Stimulated activated CD4-positive, alpha-beta T cell treated with anti-CD3 and anti-CD28 coated beads, TNF-alpha, amount 100 ng/mL, for 1 hour (primary cell): ENCODE results near the gene ARID5B.
A peak's percentile ranks its signal among the peaks of the same experiment; 100 is the strongest.

Experiments
- DNase-seq, 3 donors: peaks; one replicate each; pipeline ENCODE4 v3.0.0-alpha.2; 2020; ENCODE audit warnings: low read depth in 3 of 3, low spot score in 1 of 3

ARID5B gene

GRCh38 chr10:62047228-62047892 is 145.9 kb downstream of the ARID5B start:
- no peak for DNase-seq

DNA sequence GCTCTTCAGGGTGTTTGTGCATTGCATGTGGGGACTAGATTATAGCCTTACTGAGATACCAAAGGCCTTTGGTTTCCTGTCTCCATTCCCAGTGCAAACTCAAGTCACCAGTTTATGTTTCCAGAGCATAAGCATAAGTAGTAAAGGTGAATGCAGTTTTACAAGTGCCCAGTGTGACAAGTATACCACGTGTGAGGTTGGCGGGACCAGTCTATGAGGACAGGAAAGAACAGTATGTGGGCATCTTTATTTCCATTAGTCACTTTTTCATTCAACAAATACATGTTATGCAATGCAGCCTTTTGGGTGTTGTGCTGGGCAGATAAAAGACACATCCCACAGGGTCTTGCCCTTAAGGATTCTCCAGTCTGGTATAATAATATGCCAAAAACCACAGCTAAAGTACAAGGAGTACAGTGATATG is 146.5 kb downstream of the ARID5B start:
- DNase-seq = no peak

DNA sequence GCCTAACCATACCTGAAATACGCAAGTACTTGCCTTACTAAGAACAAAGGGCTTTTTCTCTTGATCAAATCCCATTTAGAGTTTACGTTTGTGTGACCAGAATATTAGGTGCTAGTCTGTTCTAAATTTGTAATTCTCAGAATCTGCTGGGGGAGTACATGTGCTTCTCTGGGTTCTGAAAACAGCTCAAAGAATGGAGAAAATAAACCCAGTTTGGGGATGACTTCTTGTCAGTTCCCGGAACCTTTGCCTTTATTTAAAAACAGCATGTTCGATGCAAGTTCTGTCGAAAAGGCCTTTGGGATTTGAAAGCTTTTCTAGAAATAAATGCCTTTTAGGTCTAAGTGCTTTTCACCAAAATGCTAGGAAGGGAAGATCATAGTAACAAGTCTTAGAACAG is 147.0 kb downstream of the ARID5B start:
- no peak for DNase-seq

DNA sequence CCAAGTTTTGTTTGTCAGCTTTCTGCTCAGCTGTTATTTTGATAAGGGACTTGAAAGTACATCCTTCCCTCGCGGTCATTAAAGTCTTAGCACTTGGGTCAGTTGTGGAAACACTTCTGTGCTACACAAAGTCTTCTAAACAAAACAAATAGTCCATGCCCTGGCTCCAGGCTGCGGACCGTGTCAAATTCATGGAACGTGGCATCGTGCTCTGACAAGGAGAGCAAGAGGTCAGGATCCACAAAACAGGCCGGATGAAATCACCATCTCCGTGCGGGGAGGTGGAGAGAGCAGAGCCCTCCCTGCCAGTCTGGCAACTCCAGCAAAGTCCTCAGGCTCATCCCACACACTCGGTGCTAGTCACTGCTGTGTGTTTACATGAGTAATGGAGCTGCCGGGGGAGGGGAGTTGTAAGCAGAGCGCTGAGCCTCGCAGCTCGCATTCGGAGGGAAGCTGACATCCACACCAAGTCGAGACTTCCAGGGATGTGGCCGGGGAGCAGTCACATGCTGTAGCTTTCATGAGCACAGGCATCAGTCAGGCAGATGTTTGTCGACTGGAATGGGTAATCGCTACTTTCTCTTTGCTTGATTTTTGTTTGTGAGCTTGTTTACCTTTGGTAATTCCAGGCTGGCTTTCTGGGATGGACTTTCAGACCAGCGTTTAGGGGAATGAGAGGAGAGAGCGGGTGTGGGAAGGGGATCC is 147.6 kb downstream of the ARID5B start:
- peak; percentile 16 to 55 (median 33) for DNase-seq

DNA sequence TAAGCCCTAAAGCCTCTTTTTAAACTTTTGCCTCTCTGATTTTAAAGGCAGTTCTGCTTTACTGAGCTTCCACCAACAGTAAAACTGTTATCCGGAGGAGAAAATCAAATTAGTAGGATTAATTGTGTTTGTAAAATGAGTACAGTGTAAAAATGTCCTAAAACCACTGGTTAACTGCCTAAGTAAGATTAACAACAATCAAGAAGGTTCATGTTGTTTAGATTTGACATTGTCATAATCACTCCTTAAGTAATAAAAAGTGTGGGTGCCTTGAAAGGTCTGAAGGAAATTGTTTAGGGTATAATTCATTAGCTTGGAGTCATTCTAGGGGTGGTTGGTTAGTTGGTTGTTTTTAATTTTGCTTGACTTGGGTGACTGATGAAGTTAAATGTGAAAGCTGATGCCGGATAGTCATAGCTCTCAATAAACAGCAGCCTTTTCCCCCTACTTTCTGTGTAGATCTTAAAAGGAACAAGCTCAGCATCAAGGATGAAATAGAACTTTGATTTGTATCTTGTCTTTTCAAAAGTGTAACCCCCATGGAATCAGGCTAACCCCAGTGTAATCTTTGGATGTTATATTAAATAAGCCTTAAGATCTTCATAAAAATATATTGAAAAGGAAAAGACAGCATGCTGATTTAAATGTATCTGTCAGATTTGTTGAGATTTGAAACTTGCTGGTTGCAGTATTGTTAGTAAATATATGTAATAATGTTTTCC is 148.3 kb downstream of the ARID5B start:
- no peak for DNase-seq

DNA sequence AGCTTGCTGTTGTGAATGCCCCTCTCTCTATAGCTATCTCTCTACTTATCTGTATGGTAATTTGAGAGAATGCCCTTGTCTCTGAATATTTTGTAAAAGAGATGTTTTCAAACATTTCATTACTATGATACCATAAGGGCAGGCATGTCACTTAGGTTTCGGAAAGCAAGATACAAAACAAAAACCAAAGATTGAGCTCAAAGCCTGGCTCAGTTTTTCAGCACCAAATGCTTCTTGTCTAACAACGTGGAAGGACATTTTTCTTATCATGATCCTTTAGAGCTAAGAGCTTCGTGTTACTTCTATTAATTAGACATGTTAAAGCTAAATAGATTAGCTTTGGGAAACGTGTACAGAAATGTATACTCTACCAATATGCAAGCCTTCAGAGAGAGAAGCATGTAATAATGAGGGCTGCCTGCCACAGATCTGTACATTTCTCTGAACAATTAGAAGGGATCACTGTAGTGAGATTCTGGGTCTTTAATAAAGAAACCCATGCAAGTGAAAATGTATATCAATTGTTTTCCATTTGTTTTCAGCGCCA is 148.9 kb downstream of the ARID5B start:
- no peak for DNase-seq

DNA sequence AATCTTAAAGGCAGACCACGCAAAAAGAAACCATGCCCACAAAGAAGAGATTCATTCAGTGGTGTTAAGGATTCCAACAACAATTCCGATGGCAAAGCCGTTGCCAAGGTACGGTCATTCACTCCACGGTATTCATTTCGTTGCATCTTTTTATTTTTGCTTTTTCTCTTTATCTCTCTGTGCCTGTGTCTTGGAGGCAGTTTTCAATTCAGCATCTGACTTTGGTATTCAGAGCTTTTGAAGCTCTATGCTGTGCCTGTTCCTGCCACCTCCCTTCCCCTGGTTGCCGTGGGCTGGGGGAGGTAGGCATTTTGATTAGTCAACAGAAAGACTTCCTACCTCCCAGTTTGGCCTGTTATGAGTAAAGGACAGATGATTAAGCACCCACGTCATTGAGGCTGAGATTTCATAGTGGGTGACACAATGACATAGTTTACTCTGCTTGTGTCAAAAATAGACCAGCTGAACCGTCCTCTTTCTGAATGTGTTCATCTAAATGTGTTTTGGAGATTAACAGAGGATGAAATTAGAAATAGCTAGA is 149.5 kb downstream of the ARID5B start:
- DNase-seq = peak; percentile 37 to 48 (median 41)

DNA sequence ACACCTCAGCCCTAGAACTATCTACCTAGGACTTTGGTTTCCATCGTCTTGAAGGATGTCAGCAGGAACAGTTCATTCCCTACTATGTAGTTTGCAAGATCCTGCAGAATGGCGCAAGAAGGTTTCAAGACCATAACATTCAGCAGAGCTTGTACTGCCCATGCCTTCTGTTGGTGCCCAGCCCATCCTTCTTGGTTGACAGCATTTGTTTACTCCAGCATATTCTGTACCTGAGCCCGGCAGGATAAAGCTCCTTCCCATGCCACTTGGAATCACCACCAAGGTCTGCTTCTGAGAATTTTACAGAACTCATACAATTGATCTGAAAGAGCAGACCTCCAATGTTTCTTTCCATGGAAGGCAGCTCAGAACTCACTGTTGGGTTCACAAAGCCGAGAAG is 150.8 kb downstream of the ARID5B start:
- DNase-seq = no peak

- no peak for DNase-seq
Observed at GRCh38 chr10:62053860-62054259, 152.4 kb downstream of the ARID5B start.

- DNase-seq = no peak
Observed at GRCh38 chr10:62054408-62054807, 152.9 kb downstream of the ARID5B start.

DNA sequence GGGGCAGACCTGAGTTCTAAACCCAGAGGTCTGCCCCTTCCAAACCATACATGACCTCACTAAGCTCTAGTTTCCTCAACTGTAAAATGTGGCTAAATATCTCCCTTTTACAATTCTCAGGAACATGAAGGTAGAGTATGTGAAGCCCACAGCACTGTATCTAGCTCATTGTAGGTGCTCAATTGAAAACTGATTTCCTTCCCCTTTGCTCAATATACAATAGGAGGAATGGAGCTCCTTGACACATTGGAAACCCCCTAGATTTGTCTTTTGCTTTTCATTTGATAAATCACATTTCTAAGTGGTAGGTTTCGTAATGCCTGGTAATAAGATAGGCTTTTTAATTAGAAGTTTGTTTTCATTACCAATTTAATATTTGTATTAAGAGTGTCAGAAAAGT is 153.3 kb downstream of the ARID5B start:
- DNase-seq = no peak

DNA sequence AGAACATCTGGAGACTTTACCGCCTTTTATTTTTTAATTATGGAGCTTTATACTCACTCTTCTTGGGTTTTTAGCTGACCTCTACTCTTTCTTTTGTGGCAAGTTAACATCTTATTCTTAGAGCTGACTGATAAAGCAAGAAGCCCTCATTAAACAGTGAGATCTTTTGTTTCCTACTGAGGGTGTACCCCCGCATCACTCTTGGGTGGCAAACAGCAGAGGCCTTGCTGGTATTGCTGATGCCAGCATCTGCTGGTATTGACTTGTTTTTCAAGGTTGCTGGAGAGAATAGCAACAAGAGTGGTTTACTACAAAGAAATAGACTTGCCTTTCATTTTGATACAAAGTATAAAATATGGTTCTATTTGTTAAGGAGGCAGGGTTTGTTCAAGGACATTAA is 154.7 kb downstream of the ARID5B start:
- DNase-seq = no peak

- no peak for DNase-seq
Observed at GRCh38 chr10:62056698-62057097, 155.2 kb downstream of the ARID5B start.

GRCh38 chr10:62057359-62057758 is 155.9 kb downstream of the ARID5B start:
- no peak for DNase-seq

- no peak for DNase-seq
Observed at GRCh38 chr10:62057850-62058249, 156.4 kb downstream of the ARID5B start.

GRCh38 chr10:62058476-62058875 is 157.0 kb downstream of the ARID5B start:
- no peak for DNase-seq

DNA sequence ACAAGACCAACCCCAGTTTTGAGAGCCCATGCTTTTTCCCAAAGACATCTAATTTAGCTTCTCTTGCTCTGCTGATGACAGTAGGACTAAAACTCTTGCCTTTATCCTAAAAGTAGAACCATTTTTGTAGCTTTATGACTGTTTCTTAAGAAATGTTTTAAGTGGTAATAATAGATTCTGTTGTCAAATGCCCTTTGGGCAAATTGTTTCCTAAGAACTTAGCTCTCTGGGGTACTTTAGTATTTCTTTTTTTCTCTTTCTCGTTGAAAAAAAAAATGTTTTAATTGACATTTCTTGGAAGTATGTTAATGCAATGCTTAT is 157.4 kb downstream of the ARID5B start:
- DNase-seq = no peak

DNA sequence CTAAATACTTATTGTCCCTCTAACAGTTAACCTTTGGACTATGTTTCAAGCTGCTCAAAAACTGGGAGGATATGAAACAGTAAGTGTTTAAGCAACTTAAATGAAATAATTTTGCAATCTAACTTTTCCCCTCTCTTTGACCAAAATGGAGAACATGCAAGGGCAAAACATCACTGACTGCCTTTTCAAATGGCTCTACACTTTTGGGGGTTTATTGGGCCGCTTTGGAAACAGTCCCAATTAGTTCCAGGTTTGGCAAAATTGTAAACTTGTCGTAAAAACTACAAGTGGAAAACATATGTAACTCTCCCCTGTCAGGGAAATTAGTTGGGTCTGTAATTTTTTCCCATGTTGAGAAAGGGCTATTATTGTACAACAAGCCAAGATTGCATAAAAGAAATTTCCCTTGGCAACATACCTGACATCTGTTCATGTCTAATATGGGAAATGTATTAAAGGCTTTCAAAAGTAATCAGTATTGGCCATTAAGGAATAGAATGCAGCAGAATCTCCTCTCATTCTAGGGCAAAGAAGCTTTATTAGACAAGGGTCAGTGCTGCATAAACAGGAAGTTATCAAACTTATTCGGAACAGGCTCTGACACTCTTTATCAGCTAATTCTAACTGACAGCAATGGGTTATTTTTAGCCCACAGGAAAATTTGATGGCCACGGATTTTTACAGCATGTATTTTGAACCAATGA is 157.9 kb downstream of the ARID5B start:
- no peak for DNase-seq

DNA sequence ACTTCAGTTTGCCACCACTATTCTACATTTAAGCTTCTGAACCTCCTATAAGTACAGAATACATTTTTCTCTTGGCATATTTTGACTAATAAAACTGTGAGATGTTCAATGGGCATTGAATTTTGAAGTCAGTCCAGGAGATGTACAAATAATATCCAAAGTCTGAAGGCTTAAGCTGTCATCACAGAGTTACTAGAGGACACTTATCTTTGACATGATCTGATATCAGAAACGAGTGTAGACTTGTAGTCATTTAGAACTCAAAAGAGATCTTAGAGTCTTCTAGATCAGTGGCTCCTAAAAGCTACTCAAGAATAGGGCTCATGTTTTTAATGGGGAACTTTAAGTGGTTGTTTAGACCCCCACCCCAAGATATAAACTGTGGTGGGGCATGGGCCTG is 160.5 kb downstream of the ARID5B start:
- DNase-seq = no peak

DNA sequence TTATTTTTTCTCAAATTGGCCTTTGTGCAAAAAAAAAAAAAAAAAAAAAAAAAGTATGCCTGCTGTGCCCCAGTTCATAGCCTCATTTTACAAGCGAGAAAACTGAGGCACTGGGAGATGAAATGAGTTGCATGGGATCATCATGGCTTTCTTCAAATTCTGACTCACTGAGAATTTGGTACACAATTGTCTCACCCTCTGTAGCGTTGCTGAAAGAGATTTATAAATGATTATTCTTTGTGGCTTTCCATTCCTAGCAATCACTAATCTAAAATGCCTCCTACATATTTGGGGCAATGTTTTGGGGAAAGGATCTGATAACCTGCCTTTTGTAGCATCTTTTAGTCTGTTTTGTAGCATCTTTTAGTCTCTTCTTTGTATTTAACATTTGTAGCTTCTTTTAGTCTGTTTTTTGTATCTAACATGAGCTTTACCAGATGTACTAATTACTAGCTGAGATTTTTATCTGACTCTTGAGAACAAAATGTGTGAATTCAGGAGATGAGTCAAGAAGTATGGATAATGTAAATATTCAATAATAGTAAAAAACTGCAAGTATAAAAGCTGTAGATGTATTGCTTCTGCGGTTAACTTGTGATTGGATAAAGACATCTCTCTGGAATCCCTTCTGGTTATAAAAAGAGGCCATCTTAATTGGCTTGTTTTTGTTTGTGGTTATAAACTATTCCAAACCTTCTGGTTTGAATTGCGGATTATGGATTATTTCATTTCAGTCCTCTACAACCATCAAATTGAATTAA is 161.4 kb downstream of the ARID5B start:
- DNase-seq = no peak
